ENCODE data around the gene NCKAP5.

The NCKAP5 gene

GRCh38 chr2:133241224-133241571, 327.1 kb downstream of the NCKAP5 start:
- Histone ChIP-seq H3K4me3 (ENCODE audit: severe bottlenecking) (no peak overlapping the region), H3K27me3 (ENCODE audit: insufficient read depth, poor library complexity, severe bottlenecking) (no peaks in the 10 kb centered on the region), H3K4me1 (ENCODE audit: insufficient read depth, poor library complexity, severe bottlenecking) (no peaks in the 10 kb centered on the region), H3K36me3 (ENCODE audit: low read depth) (no peaks in the 10 kb centered on the region), H3K27ac (ENCODE audit: poor library complexity, severe bottlenecking) (no peak overlapping the region), H3K9me3 (ENCODE audit: severe bottlenecking) (no peaks in the 10 kb centered on the region)
- DNase-seq (ENCODE audit: low spot score) = no peak
- no peak for ATAC-seq (ENCODE audit: low read depth)
- TF ChIP-seq CTCF (IDR thresholded peaks at IDR 0.05; ENCODE audit: poor library complexity, severe bottlenecking) = no peak

GRCh38 chr2:133240491-133241223, 327.6 kb downstream of the NCKAP5 start:
- no peak overlapping the region for H3K27ac ChIP-seq (ENCODE audit: poor library complexity, severe bottlenecking)
- no peak for TF ChIP-seq CTCF (IDR thresholded peaks at IDR 0.05; ENCODE audit: poor library complexity, severe bottlenecking)
- H3K9me3 ChIP-seq (ENCODE audit: severe bottlenecking) = no peaks in the 10 kb centered on the region
- no peaks in the 10 kb centered on the region for H3K4me1 ChIP-seq (ENCODE audit: insufficient read depth, poor library complexity, severe bottlenecking)
- DNase-seq (ENCODE audit: low spot score) (no peak), ATAC-seq (ENCODE audit: low read depth) (no peak)
- H3K27me3 ChIP-seq (ENCODE audit: insufficient read depth, poor library complexity, severe bottlenecking) = no peaks in the 10 kb centered on the region
- H3K36me3 ChIP-seq (ENCODE audit: low read depth) = no peaks in the 10 kb centered on the region
- H3K4me3 ChIP-seq (ENCODE audit: severe bottlenecking) = no peak overlapping the region

GRCh38 chr2:133235968-133236367, 332.3 kb downstream of the NCKAP5 start:
- H3K27ac ChIP-seq (ENCODE audit: poor library complexity, severe bottlenecking) = no peak overlapping the region
- no peak for DNase-seq (ENCODE audit: low spot score)
- peaks cover 10% of the 10 kb centered on the region for H3K27me3 ChIP-seq (ENCODE audit: insufficient read depth, poor library complexity, severe bottlenecking)
- no peak for ATAC-seq (ENCODE audit: low read depth)
- no peaks in the 10 kb centered on the region for H3K4me1 ChIP-seq (ENCODE audit: insufficient read depth, poor library complexity, severe bottlenecking)
- H3K4me3 ChIP-seq (ENCODE audit: severe bottlenecking) = no peak overlapping the region
- H3K9me3 ChIP-seq (ENCODE audit: severe bottlenecking) = no peaks in the 10 kb centered on the region
- TF ChIP-seq CTCF (IDR thresholded peaks at IDR 0.05; ENCODE audit: poor library complexity, severe bottlenecking) = no peak
- no peaks in the 10 kb centered on the region for H3K36me3 ChIP-seq (ENCODE audit: low read depth)

- DNase-seq (ENCODE audit: low spot score) (no peak), ATAC-seq (ENCODE audit: low read depth) (no peak)
- Histone ChIP-seq H3K36me3 (ENCODE audit: low read depth) (no peaks in the 10 kb centered on the region), H3K27ac (ENCODE audit: poor library complexity, severe bottlenecking) (no peak overlapping the region), H3K4me3 (ENCODE audit: severe bottlenecking) (no peak overlapping the region), H3K4me1 (ENCODE audit: insufficient read depth, poor library complexity, severe bottlenecking) (no peaks in the 10 kb centered on the region), H3K9me3 (ENCODE audit: severe bottlenecking) (no peaks in the 10 kb centered on the region), H3K27me3 (ENCODE audit: insufficient read depth, poor library complexity, severe bottlenecking) (peaks cover 12% of the 10 kb centered on the region)
- no peak for TF ChIP-seq CTCF (IDR thresholded peaks at IDR 0.05; ENCODE audit: poor library complexity, severe bottlenecking)
Measured at GRCh38 chr2:133232556-133232955, 335.7 kb downstream of the NCKAP5 start.

GRCh38 chr2:133231264-133231663, 337.0 kb downstream of the NCKAP5 start:
- no peak for ATAC-seq (ENCODE audit: low read depth)

More at GRCh38 chr2:133231264-133231663, 337.0 kb downstream of the NCKAP5 start:
- H3K27me3 ChIP-seq (ENCODE audit: insufficient read depth, poor library complexity, severe bottlenecking) = peaks cover 12% of the 10 kb centered on the region
- no peak overlapping the region for H3K27ac ChIP-seq (ENCODE audit: poor library complexity, severe bottlenecking)
- no peaks in the 10 kb centered on the region for H3K4me1 ChIP-seq (ENCODE audit: insufficient read depth, poor library complexity, severe bottlenecking)
- H3K4me3 ChIP-seq (ENCODE audit: severe bottlenecking) = no peak overlapping the region
- DNase-seq (ENCODE audit: low spot score) = no peak
- no peaks in the 10 kb centered on the region for H3K36me3 ChIP-seq (ENCODE audit: low read depth)
- TF ChIP-seq CTCF (IDR thresholded peaks at IDR 0.05; ENCODE audit: poor library complexity, severe bottlenecking) = no peak
- H3K9me3 ChIP-seq (ENCODE audit: severe bottlenecking) = no peaks in the 10 kb centered on the region

Measured in RWPE2 (cell line).